Lower leg skin (tissue), 4 donors: ENCODE measurements around the gene CCDC93. TPM values are rescaled to one million over a fixed set of nuclear protein-coding genes. Genes with fewer than 3 reads are reported as not detected.

Source experiments
- DNase-seq, 2 donors: peaks; one replicate each; pipeline ENCODE4 v3.0.0-alpha.2; 2019; ENCODE audit warnings: low spot score in 2 of 2
- H3K4me3 ChIP-seq: fragments of 200-600 bp; sonication (generic); 2 replicates; pipeline ENCODE4 v1.5.1; 2017; ENCODE audit warnings: mild to moderate bottlenecking, low read depth; ENCODE audit not compliant: poor library complexity, severe bottlenecking
- POLR2A ChIP-seq, 2 donors: fragments of 450-650 bp; IDR thresholded peaks; one replicate each; pipeline ENCODE4 v1.6.1; 2016 to 2017; ENCODE audit warnings: antibody characterized with exemption in 2 of 2, mild to moderate bottlenecking in 1 of 2, moderate library complexity in 1 of 2
- WGBS, 2 donors: methylation state at CpG; one replicate each; pipeline ENCODE4 v1.1.5; 2018; 5-methylcytosine and 5-hydroxymethylcytosine counted together
- intact Hi-C: fragments of 100-400 bp; cut with DNase I; formaldehyde crosslinking; loops from one replicate; pipeline ENCODE4 v1.15.0; 2023; ENCODE audit warnings: low total_unique reads
- total RNA-seq, 4 donors: library from RNA; depleted of rRNA; stranded (reverse); fragments of >200 nt; gene quantifications; one replicate each; pipeline ENCODE4 v1.1.0, GENCODE V29; 2016
- TF ChIP-seq, protein P1 (sequence below), 3 donors: fragments of 450-650 bp; IDR thresholded peaks; one replicate each; pipeline ENCODE4 v1.5.1; 2016; ENCODE audit warnings: antibody characterized with exemption in 3 of 3, mild to moderate bottlenecking in 3 of 3, moderate library complexity in 2 of 3

The CCDC93 gene
- total RNA-seq, 4 donors from 2014 or later: 11.8 to 26.2 (median 20.0) TPM

DNA sequence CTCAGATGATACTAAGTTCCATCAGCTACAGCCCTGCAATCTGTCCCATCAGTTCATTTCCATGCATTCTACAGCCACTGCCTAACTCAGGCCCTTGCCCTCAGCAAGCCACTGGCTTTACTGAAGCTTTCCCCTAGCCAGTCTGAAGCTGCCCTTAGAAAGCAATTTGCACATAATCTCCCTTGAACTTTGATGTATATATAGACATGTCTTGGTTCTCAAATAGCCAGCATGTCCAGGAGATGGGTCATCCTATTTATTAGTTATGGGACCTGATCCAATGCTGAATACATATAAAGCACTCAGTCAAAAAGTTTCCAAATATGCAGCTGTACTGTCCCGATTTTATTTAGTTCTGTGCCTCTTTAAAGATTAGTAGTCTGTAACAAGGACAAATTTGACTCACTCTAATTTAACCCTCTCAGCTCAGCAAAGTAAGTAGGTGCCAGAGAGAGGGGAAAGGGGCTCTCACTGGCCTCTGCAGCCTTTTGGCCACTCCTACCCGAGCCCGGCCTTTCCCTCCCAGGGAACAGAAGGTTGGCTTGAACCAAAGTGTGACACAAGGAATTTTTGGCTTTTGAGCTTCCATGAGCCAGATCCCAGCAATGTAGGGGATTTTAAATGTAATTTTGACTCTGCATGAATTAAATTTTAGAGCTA, 70.7 kb downstream of the CCDC93 start:
- TF ChIP-seq, protein P1, sequence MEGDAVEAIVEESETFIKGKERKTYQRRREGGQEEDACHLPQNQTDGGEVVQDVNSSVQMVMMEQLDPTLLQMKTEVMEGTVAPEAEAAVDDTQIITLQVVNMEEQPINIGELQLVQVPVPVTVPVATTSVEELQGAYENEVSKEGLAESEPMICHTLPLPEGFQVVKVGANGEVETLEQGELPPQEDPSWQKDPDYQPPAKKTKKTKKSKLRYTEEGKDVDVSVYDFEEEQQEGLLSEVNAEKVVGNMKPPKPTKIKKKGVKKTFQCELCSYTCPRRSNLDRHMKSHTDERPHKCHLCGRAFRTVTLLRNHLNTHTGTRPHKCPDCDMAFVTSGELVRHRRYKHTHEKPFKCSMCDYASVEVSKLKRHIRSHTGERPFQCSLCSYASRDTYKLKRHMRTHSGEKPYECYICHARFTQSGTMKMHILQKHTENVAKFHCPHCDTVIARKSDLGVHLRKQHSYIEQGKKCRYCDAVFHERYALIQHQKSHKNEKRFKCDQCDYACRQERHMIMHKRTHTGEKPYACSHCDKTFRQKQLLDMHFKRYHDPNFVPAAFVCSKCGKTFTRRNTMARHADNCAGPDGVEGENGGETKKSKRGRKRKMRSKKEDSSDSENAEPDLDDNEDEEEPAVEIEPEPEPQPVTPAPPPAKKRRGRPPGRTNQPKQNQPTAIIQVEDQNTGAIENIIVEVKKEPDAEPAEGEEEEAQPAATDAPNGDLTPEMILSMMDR (IDR thresholded peaks at IDR 0.05): no peak
- TF ChIP-seq POLR2A (IDR thresholded peaks at IDR 0.05): no peak
- DNase-seq: no peak
- H3K4me3 ChIP-seq: no peak overlapping the region
- 77 to 80% methylated on average over 3 of the region's 3 CpGs for WGBS, 2 donors
- intact Hi-C loops: no loop called here

DNA sequence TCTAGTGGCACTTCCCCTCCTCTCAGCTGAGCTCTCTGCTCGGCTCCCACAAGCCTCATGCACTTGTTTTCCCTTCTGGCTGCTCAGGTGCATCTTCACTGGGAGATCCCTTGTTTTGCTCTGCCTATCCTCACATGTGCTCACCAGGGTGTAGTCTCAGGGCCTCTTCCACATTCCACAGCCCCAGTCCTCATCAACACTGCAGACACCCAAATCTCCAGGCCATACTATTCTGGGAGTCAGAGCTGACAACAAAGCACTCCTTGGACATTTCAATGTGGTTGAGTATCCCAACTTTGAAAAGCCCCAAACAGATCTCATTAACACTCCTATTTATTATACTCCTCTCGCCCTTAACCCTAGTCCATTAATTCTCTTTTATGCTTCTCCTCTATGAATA, 71.3 kb downstream of the CCDC93 start:
- H3K4me3 ChIP-seq: no peak overlapping the region
- TF ChIP-seq, protein P1 (IDR thresholded peaks at IDR 0.05): no peak
- TF ChIP-seq POLR2A (IDR thresholded peaks at IDR 0.05): no peak
- intact Hi-C loops: no loop called here
- DNase-seq: no peak
- 91 to 94% methylated on average over 2 of the region's 2 CpGs for WGBS, 2 donors

DNA sequence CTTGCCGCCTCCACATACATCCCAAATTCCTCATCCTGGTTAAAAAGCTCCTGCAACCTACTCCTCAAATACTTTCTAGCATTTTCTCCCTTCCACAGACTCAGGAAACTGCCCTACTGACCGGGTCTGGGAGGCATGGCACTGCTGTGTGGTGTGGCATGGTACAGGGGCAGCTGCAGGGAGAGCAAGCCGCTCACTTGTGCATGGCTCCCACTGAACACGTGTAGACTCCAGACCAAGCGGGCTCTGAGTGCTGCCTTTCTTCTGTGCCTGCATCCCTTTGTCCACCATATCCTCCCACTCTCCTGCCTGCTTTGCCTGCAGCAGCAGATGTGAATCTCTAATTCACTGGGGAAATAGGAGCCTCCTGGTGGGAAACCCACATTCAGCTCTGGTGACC, 72.2 kb downstream of the CCDC93 start:
- TF ChIP-seq, protein P1 (IDR thresholded peaks at IDR 0.05): no peak
- no peak for TF ChIP-seq POLR2A (IDR thresholded peaks at IDR 0.05)
- DNase-seq: no peak
- intact Hi-C loops: no loop called here
- WGBS, 2 donors: 96 to 97% methylated on average over 5 of the region's 5 CpGs
- H3K4me3 ChIP-seq: no peak overlapping the region

DNA sequence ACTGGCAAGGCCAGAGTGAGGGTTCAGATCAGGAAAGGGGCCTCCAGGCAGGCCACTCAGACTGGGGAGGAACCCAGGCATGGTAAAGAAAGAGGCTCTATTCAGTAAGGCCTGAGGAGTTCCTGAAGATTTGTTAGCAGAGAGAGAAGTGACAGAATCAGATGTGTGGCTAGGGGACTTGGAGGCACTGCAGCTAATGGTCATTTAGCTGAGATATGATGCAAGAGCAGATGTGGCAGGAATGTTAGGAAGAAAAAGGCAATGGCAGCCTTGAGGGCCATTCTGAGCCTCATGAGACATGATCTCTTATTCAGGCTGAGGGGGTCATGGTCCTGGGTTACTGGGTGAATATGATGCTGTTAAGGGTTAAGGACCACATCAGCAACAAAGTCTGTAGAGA, 73.4 kb downstream of the CCDC93 start:
- no peak for TF ChIP-seq POLR2A (IDR thresholded peaks at IDR 0.05)
- TF ChIP-seq, protein P1 (IDR thresholded peaks at IDR 0.05): no peak
- intact Hi-C loops: no loop called here

DNA sequence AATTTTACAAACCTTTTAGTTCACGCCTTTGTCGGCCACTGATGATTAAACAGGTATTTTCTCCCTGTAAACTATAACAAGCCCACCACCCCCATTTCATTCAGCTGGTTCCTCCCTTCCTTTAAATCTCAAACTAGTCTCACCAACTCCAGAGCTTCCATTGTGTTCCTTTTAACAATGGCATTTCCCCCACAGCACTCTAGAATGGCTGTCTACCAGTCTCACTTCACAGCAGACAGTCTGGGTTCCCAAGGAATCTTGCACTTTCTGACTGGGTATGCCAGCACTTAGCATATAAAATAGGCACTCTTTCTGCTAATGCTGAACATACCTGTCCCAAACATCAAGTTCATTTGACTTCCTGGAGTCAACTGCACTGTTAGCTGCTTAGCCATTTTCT, 75.3 kb downstream of the CCDC93 start:
- intact Hi-C loops: no loop called here
- no peak for TF ChIP-seq POLR2A (IDR thresholded peaks at IDR 0.05)
- TF ChIP-seq, protein P1 (IDR thresholded peaks at IDR 0.05): no peak
- DNase-seq: no peak
- H3K4me3 ChIP-seq: no peak overlapping the region
- WGBS, 2 donors: 93 to 95% methylated on average over 2 of the region's 2 CpGs

More for the DNA sequence above, 73.4 kb downstream of the CCDC93 start:
- DNase-seq: no peak
- no peak overlapping the region for H3K4me3 ChIP-seq

DNA sequence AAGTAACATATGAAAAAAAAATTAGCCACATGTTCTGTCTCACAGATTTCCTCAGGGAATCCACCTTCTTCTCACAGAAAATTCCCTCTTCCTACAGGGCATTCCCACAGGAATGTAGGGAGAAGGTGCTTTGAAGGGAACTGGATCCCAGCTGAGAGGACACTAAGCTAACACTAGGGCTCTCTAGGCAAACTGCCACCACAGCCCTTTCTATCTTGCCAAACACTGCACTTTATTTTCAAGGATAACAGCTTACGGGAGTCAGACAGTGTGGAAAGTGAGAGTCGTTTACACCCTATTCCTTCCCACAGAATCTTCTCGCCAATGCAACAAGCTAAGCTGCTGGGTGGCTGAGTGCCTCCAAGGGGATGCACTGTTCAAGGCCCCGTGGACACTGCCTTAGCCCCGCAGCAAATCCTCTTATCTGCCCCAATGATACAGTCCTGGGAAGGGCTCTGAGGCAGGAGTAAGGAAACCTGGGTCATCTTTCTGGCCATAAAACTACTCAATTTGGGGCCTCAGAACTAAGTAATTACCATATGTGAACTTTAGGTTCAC, 76.9 kb downstream of the CCDC93 start:
- DNase-seq: no peak
- intact Hi-C loops: no loop called here
- TF ChIP-seq, protein P1 (IDR thresholded peaks at IDR 0.05): no peak
- no peak for TF ChIP-seq POLR2A (IDR thresholded peaks at IDR 0.05)
- 82 to 90% methylated on average over 5 of the region's 5 CpGs for WGBS, 2 donors
- H3K4me3 ChIP-seq: no peak overlapping the region
